NCI-H446 treated with DMSO at 0.1 percent for 48 hours (cell line): ENCODE data around the gene FAM53B.

Experiments
- DNase-seq: peaks from one replicate; lab custom pipeline; 2025; lab: John Stamatoyannopoulos, UW

FAM53B gene

GRCh38 chr10:124647421-124648130 is 96.6 kb downstream of the FAM53B start:
- DNase-seq, result no peak

GRCh38 chr10:124646483-124647352 is 97.5 kb downstream of the FAM53B start:
- DNase-seq, result no peak

- no peak for DNase-seq
Measured at GRCh38 chr10:124645467-124646095, 98.6 kb downstream of the FAM53B start.

GRCh38 chr10:124644771-124645415 is 99.3 kb downstream of the FAM53B start:
- DNase-seq, result no peak

GRCh38 chr10:124644236-124644635 is 99.9 kb downstream of the FAM53B start:
- no peak for DNase-seq

- no peak for DNase-seq
Measured at GRCh38 chr10:124643330-124644009, 100.7 kb downstream of the FAM53B start.

- DNase-seq, result no peak
Measured at GRCh38 chr10:124642088-124642710, 102.0 kb downstream of the FAM53B start.

- peak; percentile 4 for DNase-seq
Measured at GRCh38 chr10:124641282-124642087, 102.7 kb downstream of the FAM53B start.

- DNase-seq, result no peak
Measured at GRCh38 chr10:124640538-124641231, 103.5 kb downstream of the FAM53B start.

- DNase-seq, result no peak
Measured at GRCh38 chr10:124640056-124640455, 104.1 kb downstream of the FAM53B start.

GRCh38 chr10:124639646-124640045 is 104.5 kb downstream of the FAM53B start:
- no peak for DNase-seq

GRCh38 chr10:124639206-124639605 is 105.0 kb downstream of the FAM53B start:
- DNase-seq, result no peak

GRCh38 chr10:124637746-124638145 is 106.4 kb downstream of the FAM53B start:
- no peak for DNase-seq

GRCh38 chr10:124637091-124637700 is 107.0 kb downstream of the FAM53B start:
- DNase-seq, result no peak

GRCh38 chr10:124636271-124636995 is 107.7 kb downstream of the FAM53B start:
- DNase-seq, result no peak

GRCh38 chr10:124632566-124632965 is 111.6 kb downstream of the FAM53B start:
- DNase-seq, result no peak

GRCh38 chr10:124632064-124632531 is 112.1 kb downstream of the FAM53B start:
- peak; percentile 39 for DNase-seq

GRCh38 chr10:124630551-124630950 is 113.6 kb downstream of the FAM53B start:
- DNase-seq, result no peak
